GM18502 (cell line): ENCODE measurements around the gene RXRA.

Source experiments
- ATAC-seq: cut with Tn5 transposase; IDR thresholded peaks from one replicate; pipeline ENCODE4 v1.9.1; 2021; ENCODE audit warnings: mild to moderate bottlenecking; ENCODE audit not compliant: unreplicated experiment, poor library complexity

Gene RXRA

GRCh38 chr9:134437403-134438194 lies 111.3 kb downstream of the RXRA start:
- ATAC-seq = no peak

GRCh38 chr9:134438195-134438788 lies 112.0 kb downstream of the RXRA start:
- no peak for ATAC-seq

- no peak for ATAC-seq
These were observed 113.1 kb downstream of the RXRA start for GRCh38 chr9:134439368-134439784.

GRCh38 chr9:134440636-134441226 lies 114.5 kb downstream of the RXRA start:
- no peak for ATAC-seq

- ATAC-seq = no peak
These were observed 115.2 kb downstream of the RXRA start for GRCh38 chr9:134441227-134442084.

GRCh38 chr9:134442085-134442474 lies 115.8 kb downstream of the RXRA start:
- no peak for ATAC-seq

- no peak for ATAC-seq
These were observed 116.4 kb downstream of the RXRA start for GRCh38 chr9:134442486-134443173.

GRCh38 chr9:134443174-134444037 lies 117.2 kb downstream of the RXRA start:
- peak; percentile 80 for ATAC-seq

GRCh38 chr9:134444038-134444315 lies 117.7 kb downstream of the RXRA start:
- ATAC-seq = no peak

GRCh38 chr9:134445000-134445399 lies 118.7 kb downstream of the RXRA start:
- ATAC-seq = no peak

GRCh38 chr9:134449180-134449916 lies 123.1 kb downstream of the RXRA start:
- peak; percentile 78 for ATAC-seq

- ATAC-seq = no peak
These were observed 125.6 kb downstream of the RXRA start for GRCh38 chr9:134451700-134452458.

GRCh38 chr9:134452728-134453127 lies 126.5 kb downstream of the RXRA start:
- no peak for ATAC-seq

- ATAC-seq = no peak
These were observed 127.7 kb downstream of the RXRA start for GRCh38 chr9:134453776-134454475.

GRCh38 chr9:134454476-134454857 lies 128.2 kb downstream of the RXRA start:
- ATAC-seq = no peak

- ATAC-seq = no peak
These were observed 128.8 kb downstream of the RXRA start for GRCh38 chr9:134455021-134455471.

GRCh38 chr9:134455537-134455933 lies 129.3 kb downstream of the RXRA start:
- ATAC-seq = no peak
